GM12878 (cell line): ENCODE measurements around the gene NT5C3A. TPM values are rescaled to one million over a fixed set of nuclear protein-coding genes. Genes with fewer than 3 reads are reported as not detected.

Experiments used
- ASH2L ChIP-seq: fragments of 300-600, 200-600 bp; sonication (generic); IDR thresholded peaks from 2 replicates; pipeline ENCODE4 v1.6.1; 2017; ENCODE audit warnings: low read depth, mild to moderate bottlenecking, borderline replicate concordance
- BCLAF1 ChIP-seq: fragments of 450-650 bp; IDR thresholded peaks from 2 replicates; pipeline ENCODE4 v1.6.1; 2017; ENCODE audit warnings: antibody characterized with exemption, mild to moderate bottlenecking, moderate library complexity
- CREB1 ChIP-seq: IDR thresholded peaks from 2 replicates; pipeline ENCODE4 v1.6.1; 2012; ENCODE audit warnings: low read depth, mild to moderate bottlenecking, inconsistent platforms
- ELK1 ChIP-seq: IDR thresholded peaks from 2 replicates; pipeline ENCODE4 v1.6.1; 2012; ENCODE audit warnings: low read depth, low read length, improper control_type of control experiment
- GATAD2B ChIP-seq: fragments of 450-650 bp; conservative IDR thresholded peaks from 2 replicates; pipeline ENCODE4 v1.6.1; 2017; ENCODE audit warnings: low read depth, mild to moderate bottlenecking, moderate library complexity
- HCFC1 ChIP-seq: fragments of 150-350 bp; IDR thresholded peaks from 2 replicates; pipeline ENCODE4 v1.6.1; 2014; ENCODE audit warnings: low read length
- IKZF1 ChIP-seq: fragments of 450-650 bp; conservative IDR thresholded peaks from 2 replicates; pipeline ENCODE4 v1.6.1; 2017; ENCODE audit warnings: antibody characterized with exemption, mild to moderate bottlenecking
- KDM1A ChIP-seq: fragments of 200-600 bp; sonication (generic); IDR thresholded peaks from 2 replicates; pipeline ENCODE4 v1.6.1; 2016; ENCODE audit warnings: borderline replicate concordance
- NFYA ChIP-seq: IDR thresholded peaks from 2 replicates; pipeline ENCODE4 v1.6.1; 2011; ENCODE audit warnings: low read depth, mild to moderate bottlenecking, low read length, improper control_type of control experiment, borderline replicate concordance
- POLR2A ChIP-seq: IDR thresholded peaks from 2 replicates; pipeline ENCODE4 v1.6.1; 2011; ENCODE audit warnings: low read depth, mild to moderate bottlenecking, low read length
- POU2F2 ChIP-seq: IDR thresholded peaks from 3 replicates; pipeline ENCODE4 v1.6.1; 2011; ENCODE audit warnings: low read depth, mild to moderate bottlenecking, low read length, borderline replicate concordance
- SMC3 ChIP-seq: IDR thresholded peaks from 2 replicates; pipeline ENCODE4 v1.6.1; 2011; ENCODE audit warnings: low read length, improper control_type of control experiment, borderline replicate concordance
- SP1 ChIP-seq: IDR thresholded peaks from one replicate; pipeline ENCODE4 v1.6.1; 2011; ENCODE audit warnings: low read depth, low read length
- SPI1 ChIP-seq: IDR thresholded peaks from 2 replicates; pipeline ENCODE4 v1.6.1; 2011; ENCODE audit warnings: low read depth, mild to moderate bottlenecking, low read length, moderate library complexity, borderline replicate concordance; ENCODE audit not compliant: insufficient read depth
- SREBF2 ChIP-seq: IDR thresholded peaks from 2 replicates; pipeline ENCODE4 v1.6.1; 2012; ENCODE audit warnings: mild to moderate bottlenecking, low read length
- STAT1 ChIP-seq: fragments of 450-650 bp; conservative IDR thresholded peaks from 2 replicates; pipeline ENCODE4 v1.6.1; 2014; ENCODE audit warnings: antibody characterized with exemption, mild to moderate bottlenecking
- ZBTB40 ChIP-seq: fragments of 450-650 bp; IDR thresholded peaks from 2 replicates; pipeline ENCODE4 v1.6.1; 2016; ENCODE audit warnings: mild to moderate bottlenecking, moderate library complexity, borderline replicate concordance
- ZNF687 ChIP-seq: fragments of 450-650 bp; IDR thresholded peaks from 2 replicates; pipeline ENCODE4 v1.6.1; 2017; ENCODE audit warnings: mild to moderate bottlenecking, moderate library complexity
- polyA plus RNA-seq, 11 experiments: library from polyadenylated mRNA; depleted of rRNA in 4 of 11; unstranded in 6 of 11; stranded (reverse) in 5 of 11; fragments of >200 nt; fragmentation: Nextera tagmentation in 4 of 11; fragmentation: Illumina TruSeq in 1 of 11; extraction: Ambion mirVana in 4 of 11; extraction: Trizol in 1 of 11; gene quantifications; 1 replicate in 1 of 11; 2 replicates in 10 of 11; pipeline versions ENCODE4 v1.2.1 to v1.2.3, GENCODE V29; 2011 to 2016; ENCODE audit warnings: inconsistent platforms in 2 of 11, missing spikeins in 2 of 11, low read depth in 1 of 11
- total RNA-seq, 4 experiments: library from RNA; depleted of rRNA in 3 of 4; stranded (reverse); fragments of >200 nt in 3 of 4; fragmentation: Illumina TruSeq in 1 of 4; extraction: Trizol in 1 of 4; gene quantifications; 2 replicates each; pipeline versions ENCODE4 v1.2.1 to v1.2.3, GENCODE V29; 2013 to 2021

NT5C3A gene
- total and polyA plus RNA-seq, 10 of the 15 experiments (the other 5 are each of a cell fraction or from before 2014, with no cell fraction given): 53.0 to 111 (median 71.4) TPM

GRCh38 chr7:33109005-33109757 is 46.6 kb upstream of the NT5C3A start, which contains the start of gene RP9 (continued):
- no peak for TF ChIP-seq BCLAF1
- TF ChIP-seq KDM1A: no peak
- TF ChIP-seq SMC3: peak; percentile 3; the same call in 1 of the 2 replicates
- no peak for TF ChIP-seq NFYA
- no peak for TF ChIP-seq ZBTB40
- peak; percentile 89 for TF ChIP-seq POLR2A
- TF ChIP-seq SREBF2: no peak
- 0 out of 3 replicates have a peak, but pooled peaks have one; percentile 54 for TF ChIP-seq POU2F2
- TF ChIP-seq STAT1: no peak
- peak; percentile 87 for TF ChIP-seq GATAD2B
- peak; percentile 93 for TF ChIP-seq IKZF1
- no peak for TF ChIP-seq ELK1
- TF ChIP-seq SPI1: peak; percentile 39; the same call in 1 of the 2 replicates
- TF ChIP-seq CREB1: no peak
- TF ChIP-seq HCFC1: peak; percentile 55; the same call in 1 of the 2 replicates
- TF ChIP-seq SP1: no peak
- peak; percentile 60; the same call in 1 of the 2 replicates for TF ChIP-seq ZNF687
- 0 out of 2 replicates have a peak, but pooled peaks have one; percentile 50 for TF ChIP-seq ASH2L
